SU-DHL-6 (cell line): ENCODE data around the gene CRTAC1.

Source experiments
- H2AFZ ChIP-seq: fragments of 200-600 bp; sonication (generic); 2 replicates; pipeline ENCODE4 v1.6.1; 2014; ENCODE audit warnings: low read depth, mild to moderate bottlenecking, moderate library complexity, mixed read lengths, antibody characterized with exemption, low read length; ENCODE audit not compliant: severe bottlenecking
- H3F3A ChIP-seq: fragments of 200-600 bp; shearing (Covaris generic); 2 replicates; pipeline ENCODE4 v1.6.0; 2016; ENCODE audit warnings: antibody characterized with exemption, mild to moderate bottlenecking; ENCODE audit not compliant: insufficient read depth
- H3K27ac ChIP-seq: fragments of 200-600 bp; sonication (generic); 2 replicates; pipeline ENCODE4 v1.5.1; 2016; ENCODE audit warnings: low read depth, mild to moderate bottlenecking, low read length, moderate library complexity, mixed read lengths
- H3K27me3 ChIP-seq: fragments of 200-600 bp; sonication (generic), shearing (Covaris generic); 2 replicates; pipeline ENCODE4 v1.6.0; 2014; ENCODE audit warnings: mild to moderate bottlenecking, low read length
- H3K36me3 ChIP-seq: fragments of 200-600 bp; sonication (generic); 2 replicates; pipeline ENCODE4 v1.6.1; 2014; ENCODE audit warnings: mild to moderate bottlenecking, low read length, mixed read lengths
- H3K4me2 ChIP-seq: fragments of 300-600, 200-600 bp; shearing (Covaris generic), sonication (generic); 2 replicates; pipeline ENCODE4 v1.6.0; 2014; ENCODE audit warnings: low read length, low read depth, mild to moderate bottlenecking; ENCODE audit not compliant: poor library complexity, severe bottlenecking
- H3K4me3 ChIP-seq: fragments of 200-600 bp; sonication (generic); 2 replicates; pipeline ENCODE4 v1.5.1; 2014; ENCODE audit warnings: antibody characterized with exemption, low read length, mild to moderate bottlenecking, mixed read lengths; ENCODE audit not compliant: insufficient read depth, poor library complexity, severe bottlenecking
- H3K79me2 ChIP-seq: fragments of 200-600 bp; sonication (generic); 2 replicates; pipeline ENCODE4 v1.6.1; 2014; ENCODE audit warnings: mild to moderate bottlenecking, low read length, moderate library complexity; ENCODE audit not compliant: insufficient read depth
- H3K9ac ChIP-seq: fragments of 200-600 bp; sonication (generic); 2 replicates; pipeline ENCODE4 v1.7.0; 2014; ENCODE audit warnings: mild to moderate bottlenecking, low read length
- H3K9me2 ChIP-seq: fragments of 200-600 bp; sonication (generic); replicated peaks from 2 replicates; pipeline ENCODE4 v1.6.1; 2014; ENCODE audit warnings: low read length; ENCODE audit not compliant: insufficient read depth
- H3K9me3 ChIP-seq: fragments of 200-600 bp; sonication (generic); 2 replicates; pipeline ENCODE4 v1.6.1; 2014; ENCODE audit warnings: low read length, mixed read lengths; ENCODE audit not compliant: insufficient read depth
- H4K20me1 ChIP-seq: fragments of 200-600 bp; sonication (generic); 2 replicates; pipeline ENCODE4 v1.6.1; 2014; ENCODE audit warnings: low read depth, mild to moderate bottlenecking, antibody characterized with exemption, low read length, moderate library complexity, mixed read lengths
- CTCF ChIP-seq: fragments of 200-600 bp; sonication (generic); IDR thresholded peaks from one replicate; pipeline ENCODE4 v1.5.1; 2017; ENCODE audit warnings: antibody characterized with exemption, mild to moderate bottlenecking, low read length, moderate library complexity; ENCODE audit not compliant: insufficient read depth, poor library complexity, severe bottlenecking
- EZH2phosphoT487 ChIP-seq: fragments of 200-600 bp; sonication (generic), shearing (Covaris generic); conservative IDR thresholded peaks from 2 replicates; pipeline ENCODE4 v1.6.1; 2018; ENCODE audit warnings: mild to moderate bottlenecking, antibody characterized with exemption, low read length, moderate library complexity, mixed read lengths

CRTAC1 gene

DNA sequence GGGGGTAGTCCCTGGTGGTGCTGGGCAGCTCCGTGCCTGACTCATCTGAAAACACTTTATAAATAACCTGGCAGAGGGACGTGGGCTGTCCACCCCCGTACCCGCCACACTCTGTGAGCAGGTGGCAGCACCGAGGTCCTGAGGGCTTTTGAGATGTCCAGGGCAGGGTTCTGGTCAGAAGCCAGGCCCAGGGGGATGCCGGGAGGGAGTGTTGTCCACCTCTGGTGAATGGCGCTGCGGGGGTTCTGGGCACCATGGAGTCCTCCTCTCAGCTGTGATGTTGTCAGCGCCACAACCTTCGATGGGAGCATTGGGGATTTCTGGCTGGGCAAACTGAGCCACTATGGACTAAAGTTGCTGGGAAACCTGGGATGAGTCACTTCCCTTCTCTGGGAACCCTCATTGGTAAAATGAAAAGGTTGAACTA lies 208.1 kb downstream of the CRTAC1 start:
- Histone ChIP-seq H3K9me2 (no peaks in the 10 kb centered on the region), H2AFZ (no peak overlapping the region), H3K36me3 (no peaks in the 10 kb centered on the region), H3K27ac (no peak overlapping the region), H3K27me3 (no peaks in the 10 kb centered on the region), H3F3A (no peaks in the 10 kb centered on the region), H3K9ac (no peak overlapping the region), H3K9me3 (no peaks in the 10 kb centered on the region), H4K20me1 (no peaks in the 10 kb centered on the region), H3K79me2 (no peaks in the 10 kb centered on the region), H3K4me2 (no peak overlapping the region), H3K4me3 (no peak overlapping the region)
- no peak for TF ChIP-seq CTCF
- no peak for TF ChIP-seq EZH2phosphoT487

DNA sequence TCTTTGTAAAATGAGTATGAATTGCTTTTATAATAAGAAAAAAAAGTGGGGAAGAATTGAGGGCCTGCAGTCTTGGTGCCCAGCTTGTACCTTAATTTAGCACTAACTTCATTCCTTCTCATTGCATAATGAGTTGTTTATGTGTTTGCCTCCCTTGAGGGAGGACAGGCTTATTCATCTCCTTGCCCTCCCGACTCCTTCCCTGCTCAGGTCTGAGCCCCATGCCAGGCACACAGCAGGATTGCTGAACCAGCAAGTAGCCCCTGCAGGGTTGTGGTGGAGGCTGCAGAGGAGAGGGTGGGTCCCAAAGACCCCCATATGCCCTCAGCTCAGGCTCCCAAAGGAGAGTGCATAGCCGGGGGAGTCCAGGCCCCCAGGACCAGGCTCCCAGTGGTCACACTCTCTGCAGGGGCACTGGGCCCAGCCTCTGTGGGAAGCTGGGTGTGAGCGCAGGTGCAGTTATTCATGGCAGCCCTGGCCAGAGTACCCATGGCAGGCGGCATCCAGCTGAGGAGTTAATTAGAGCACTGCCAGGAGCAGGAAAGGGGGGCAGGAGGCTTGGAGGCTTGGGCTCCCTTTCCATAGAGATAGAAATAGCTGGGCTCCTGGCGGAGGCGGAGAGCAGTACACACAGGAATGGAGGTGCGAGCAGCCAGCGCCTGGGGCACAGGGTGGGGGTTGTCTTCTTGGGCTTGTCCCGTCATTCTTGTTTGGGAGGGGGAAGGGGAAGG lies 208.9 kb downstream of the CRTAC1 start:
- no peak for TF ChIP-seq CTCF
- no peak for TF ChIP-seq EZH2phosphoT487
- Histone ChIP-seq H3F3A (no peaks in the 10 kb centered on the region), H3K79me2 (no peaks in the 10 kb centered on the region), H4K20me1 (no peaks in the 10 kb centered on the region), H3K27me3 (no peaks in the 10 kb centered on the region), H3K4me3 (no peak overlapping the region), H3K9me2 (no peaks in the 10 kb centered on the region), H2AFZ (no peak overlapping the region), H3K9ac (no peak overlapping the region), H3K9me3 (no peaks in the 10 kb centered on the region), H3K36me3 (no peaks in the 10 kb centered on the region), H3K4me2 (no peak overlapping the region), H3K27ac (no peak overlapping the region)

DNA sequence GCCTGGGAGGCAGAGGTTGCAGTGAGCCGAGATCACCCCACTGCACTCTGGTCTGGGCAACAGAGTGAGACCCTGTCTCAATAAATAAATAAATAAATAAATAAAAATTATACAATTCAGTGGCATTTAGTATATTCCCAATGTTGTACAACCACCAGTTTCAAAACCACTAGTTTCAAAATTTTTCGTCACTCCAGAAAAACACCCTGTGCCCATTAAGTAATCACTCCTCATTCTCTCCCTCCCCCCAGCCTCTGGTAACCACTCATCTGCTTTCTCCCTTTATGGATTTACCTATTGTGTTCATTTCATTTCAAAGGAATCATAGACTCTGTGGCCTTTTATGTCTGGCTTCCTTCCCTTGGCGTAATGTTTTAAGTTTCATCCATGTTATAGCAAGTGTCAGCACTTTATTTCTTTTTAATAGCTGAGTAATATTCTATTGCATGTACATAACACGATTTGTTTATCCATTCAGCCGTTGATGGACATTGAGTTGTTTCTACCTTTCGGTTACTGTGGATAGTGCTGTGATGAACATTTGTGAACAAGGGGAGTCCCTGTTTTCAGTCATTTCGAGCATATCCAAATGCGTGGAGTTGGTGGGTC lies 210.2 kb downstream of the CRTAC1 start:
- Histone ChIP-seq H4K20me1 (no peaks in the 10 kb centered on the region), H3K9ac (no peak overlapping the region), H3K27me3 (no peaks in the 10 kb centered on the region), H3K9me2 (no peaks in the 10 kb centered on the region), H3K36me3 (no peaks in the 10 kb centered on the region), H3F3A (no peaks in the 10 kb centered on the region), H3K4me3 (no peak overlapping the region), H3K4me2 (no peak overlapping the region), H3K79me2 (no peaks in the 10 kb centered on the region), H2AFZ (no peak overlapping the region), H3K9me3 (no peaks in the 10 kb centered on the region), H3K27ac (no peak overlapping the region)
- TF ChIP-seq EZH2phosphoT487: no peak

DNA sequence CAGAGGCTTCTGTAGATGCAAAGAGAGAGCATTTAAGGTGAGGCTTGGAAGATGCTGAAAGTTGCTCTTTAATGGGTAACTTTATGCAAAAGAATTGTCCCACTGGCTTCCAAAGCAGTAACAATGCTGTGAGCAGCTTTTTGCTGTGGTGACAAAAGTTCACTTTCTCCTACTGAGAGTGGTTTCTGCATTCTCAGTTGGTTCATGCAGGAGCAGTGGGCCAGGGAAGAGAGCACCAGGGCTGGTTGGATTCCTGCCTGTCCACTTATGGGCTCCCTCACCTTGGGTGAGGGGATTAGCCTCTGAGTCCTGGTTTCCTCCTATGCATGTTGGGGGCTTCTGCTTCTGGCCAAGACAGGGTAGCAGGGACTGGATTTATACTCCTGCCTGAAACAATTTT lies 211.8 kb downstream of the CRTAC1 start:
- no peak overlapping the region for H3K9ac ChIP-seq
- H3K9me3 ChIP-seq: no peaks in the 10 kb centered on the region
- H3F3A ChIP-seq: no peaks in the 10 kb centered on the region
- no peaks in the 10 kb centered on the region for H4K20me1 ChIP-seq
- no peak overlapping the region for H3K27ac ChIP-seq
- TF ChIP-seq EZH2phosphoT487: no peak
- no peak for TF ChIP-seq CTCF
- no peak overlapping the region for H3K4me2 ChIP-seq
- no peaks in the 10 kb centered on the region for H3K9me2 ChIP-seq
- H3K36me3 ChIP-seq: no peaks in the 10 kb centered on the region
- no peaks in the 10 kb centered on the region for H3K79me2 ChIP-seq
- H3K4me3 ChIP-seq: no peak overlapping the region
- no peak overlapping the region for H2AFZ ChIP-seq
- no peaks in the 10 kb centered on the region for H3K27me3 ChIP-seq
